Measurements from ENCODE around the gene SIKE1. TPM values are rescaled to one million over a fixed set of nuclear protein-coding genes. Genes with fewer than 3 reads are reported as not detected.

The SIKE1 gene
- total RNA-seq, 1 experiment from 2014 or later: 60.7 TPM

- Histone ChIP-seq H3K36me3 (ENCODE audit: control insufficient read depth in 1 of 2, insufficient read depth in 2 of 2, low read length in 2 of 2) (peaks cover 51 to 60% of the 10 kb centered on the region in 2 experiments), H3K4me3 (replicated peaks in 1 of 2; ENCODE audit: low read depth in 1 of 2, low read length in 2 of 2) (no peak overlapping the region), H3K27ac (ENCODE audit: low read depth, low read length) (no peak overlapping the region), H2AFZ (ENCODE audit: low read depth, low read length, poor library complexity, severe bottlenecking) (no peak overlapping the region), H3K4me2 (ENCODE audit: low read length) (no peak overlapping the region), H4K20me1 (ENCODE audit: insufficient read depth) (peaks cover 48% of the 10 kb centered on the region; the same call in 1 of the 2 replicates), H3K79me2 (ENCODE audit: insufficient read depth, low read length) (peaks cover 100% of the 10 kb centered on the region), H3K9me3 (ENCODE audit: control insufficient read depth in 1 of 2, insufficient read depth in 1 of 2, low read depth in 1 of 2, low read length in 2 of 2) (no peaks in the 10 kb centered on the region), H3K9me2 (ENCODE audit: insufficient read depth) (no peaks in the 10 kb centered on the region), H3K4me1 (ENCODE audit: control insufficient read depth in 1 of 2, insufficient read depth in 2 of 2, low read length in 2 of 2) (no peaks in the 10 kb centered on the region), H3K9ac (ENCODE audit: low read length) (no peak overlapping the region), H3K27me3 (ENCODE audit: insufficient read depth, low read length) (no peaks in the 10 kb centered on the region)
- BruUV-seq (replicated peaks): no TSS peak
- intact Hi-C loops (cut with micrococcal nuclease): no loop called here
- ChIA-PET RAD21 (ENCODE audit: low non-redundant PET in 1 of 2, low total read pairs in 2 of 2, uncharacterized antibody in 2 of 2, unreplicated experiment in 2 of 2) (no interaction called here), POLR2A (no interaction called here), CTCF (no interaction called here)
- TF ChIP-seq ZBTB33 (IDR thresholded peaks at IDR 0.05; ENCODE audit: extremely low read depth, insufficient replicate concordance, low read length) (no peak), ZNF274 (IDR thresholded peaks at IDR 0.05; ENCODE audit: low read depth, low read length) (no peak)
- ATAC-seq (no peak), DNase-seq (ENCODE audit: low read depth, low spot score) (no peak)
These were observed 40.2 kb downstream of the SIKE1 start for GRCh38 chr1:114740331-114740730.

GRCh38 chr1:114737314-114737849 is 43.1 kb downstream of the SIKE1 start:
- intact Hi-C loops (cut with micrococcal nuclease): no loop called here
- ChIA-PET RAD21 (ENCODE audit: low non-redundant PET in 1 of 2, low total read pairs in 2 of 2, uncharacterized antibody in 2 of 2, unreplicated experiment in 2 of 2) (no interaction called here), CTCF (no interaction called here), POLR2A (no interaction called here)
- H3K4me1 ChIP-seq (ENCODE audit: control insufficient read depth in 1 of 2, insufficient read depth in 2 of 2, low read length in 2 of 2): no peaks in the 10 kb centered on the region
- H3K36me3 ChIP-seq (ENCODE audit: control insufficient read depth in 1 of 2, insufficient read depth in 2 of 2, low read length in 2 of 2): peaks cover 69 to 77% of the 10 kb centered on the region in 2 experiments
- no peak overlapping the region for H2AFZ ChIP-seq (ENCODE audit: low read depth, low read length, poor library complexity, severe bottlenecking)
- no peak for DNase-seq (ENCODE audit: low read depth, low spot score)
- BruUV-seq (replicated peaks): no TSS peak
- no peaks in the 10 kb centered on the region for H3K27me3 ChIP-seq (ENCODE audit: insufficient read depth, low read length)
- H3K9me3 ChIP-seq (ENCODE audit: control insufficient read depth in 1 of 2, insufficient read depth in 1 of 2, low read depth in 1 of 2, low read length in 2 of 2): no peaks in the 10 kb centered on the region
- no peaks in the 10 kb centered on the region for H3K9me2 ChIP-seq (ENCODE audit: insufficient read depth)
- no peak for ATAC-seq
- no peak overlapping the region for H3K9ac ChIP-seq (ENCODE audit: low read length)
- peaks cover 34% of the 10 kb centered on the region; the same call in 1 of the 2 replicates for H4K20me1 ChIP-seq (ENCODE audit: insufficient read depth)
- H3K4me3 ChIP-seq (replicated peaks in 1 of 2; ENCODE audit: low read depth in 1 of 2, low read length in 2 of 2): no peak overlapping the region
- H3K4me2 ChIP-seq (ENCODE audit: low read length): no peak overlapping the region
- peaks cover 99% of the 10 kb centered on the region for H3K79me2 ChIP-seq (ENCODE audit: insufficient read depth, low read length)
- H3K27ac ChIP-seq (ENCODE audit: low read depth, low read length): no peak overlapping the region
- TF ChIP-seq CTCF (IDR thresholded peaks at IDR 0.05 in 2 of 3, conservative IDR thresholded peaks at IDR 0.05 in 1 of 3; ENCODE audit: borderline replicate concordance in 1 of 3, insufficient read depth in 1 of 3, low read depth in 2 of 3, low read length in 2 of 3): no peak
- TF ChIP-seq SIN3A (IDR thresholded peaks at IDR 0.05; ENCODE audit: low read depth): no peak
- no peak for TF ChIP-seq REST (IDR thresholded peaks at IDR 0.05; ENCODE audit: low read depth)
- no peak for TF ChIP-seq TCF7L2 (IDR thresholded peaks at IDR 0.05; ENCODE audit: borderline replicate concordance, extremely low read depth, insufficient read depth, insufficient read length)
- no peak for TF ChIP-seq JUND (IDR thresholded peaks at IDR 0.05)
- TF ChIP-seq POLR2A (IDR thresholded peaks at IDR 0.05; ENCODE audit: borderline replicate concordance, extremely low read depth, insufficient read depth, insufficient read length): no peak
- TF ChIP-seq ZBTB33 (IDR thresholded peaks at IDR 0.05; ENCODE audit: extremely low read depth, insufficient replicate concordance, low read length): no peak

All from HCT116 (cell line).